ENCODE results near the gene GRID1.

- TF ChIP-seq CTCF (IDR thresholded peaks at IDR 0.05) (no peak), EP300 (IDR thresholded peaks at IDR 0.05) (no peak)
Measured at GRCh38 chr10:86055928-86056327, 310.7 kb downstream of the GRID1 start.
